Kidney (tissue), 14 donors: ENCODE measurements around the gene RAB7A. TPM values are rescaled to one million over a fixed set of nuclear protein-coding genes. Genes with fewer than 3 reads are reported as not detected.

Experiments used
- DNase-seq, 5 donors: peaks; one replicate each; pipeline ENCODE4 v3.0.0-alpha.2; 2013 to 2020
- FAIRE-seq: peaks from 2 replicates; lab custom pipeline; 2012; peaks lifted over from hg19 to GRCh38; lab: Jason Lieb, UNC
- H3K27ac ChIP-seq, 2 donors: one replicate each; pipeline ENCODE4 v1.7.0; 2013; ENCODE audit warnings: low read depth in 2 of 2, low read length in 2 of 2, inconsistent platforms in 1 of 2
- H3K27me3 ChIP-seq: one replicate; pipeline ENCODE4 v1.7.1; 2013; ENCODE audit warnings: low read length, inconsistent platforms; ENCODE audit not compliant: control insufficient read depth, insufficient read depth
- H3K36me3 ChIP-seq, 3 donors: one replicate each; pipeline versions ENCODE4 v1.7.0 to v1.7.1; 2013; ENCODE audit warnings: low read length in 3 of 3, control low read depth in 1 of 3, inconsistent platforms in 1 of 3; ENCODE audit not compliant: insufficient read depth in 3 of 3, control insufficient read depth in 2 of 3
- H3K4me1 ChIP-seq, 3 donors: one replicate each; pipeline versions ENCODE4 v1.7.0 to v1.7.1; 2013; ENCODE audit warnings: low read length in 3 of 3, inconsistent platforms in 1 of 3, low read depth in 1 of 3; ENCODE audit not compliant: control insufficient read depth in 2 of 3, insufficient read depth in 2 of 3
- H3K4me3 ChIP-seq, 3 donors: one replicate each; pipeline versions ENCODE4 v1.7.0 to v1.8.1; 2013; ENCODE audit warnings: low read length in 3 of 3, control low read depth in 1 of 3, inconsistent platforms in 1 of 3
- H3K9ac ChIP-seq, 3 donors: one replicate each; pipeline versions ENCODE4 v1.7.0 to v1.7.1; 2013; ENCODE audit warnings: low read length in 3 of 3, control low read depth in 1 of 3, inconsistent platforms in 1 of 3
- H3K9me3 ChIP-seq, 3 donors: one replicate each; pipeline versions ENCODE4 v1.7.0 to v1.7.1; 2013; ENCODE audit warnings: low read length in 3 of 3, control low read depth in 1 of 3, inconsistent platforms in 1 of 3; ENCODE audit not compliant: control insufficient read depth in 2 of 3, insufficient read depth in 1 of 3
- intact Hi-C: fragments of 100-400 bp; cut with DNase I; formaldehyde crosslinking; loops from one replicate; pipeline ENCODE4 v1.11.1; 2022
- polyA plus RNA-seq: library from polyadenylated mRNA; stranded (reverse); fragments of 350-450 nt; fragmentation: Illumina TruSeq; extraction: RNeasy Lipid Tissue Mini Kit (QIAGEN cat#74804); gene quantifications from one replicate; pipeline ENCODE4 v1.2.3, GENCODE V29; 2014; ENCODE audit warnings: low read depth, low replicate concordance; ENCODE audit not compliant: insufficient read depth
- total RNA-seq: library from RNA; stranded (reverse); fragmentation: NEBNext Ultra II Directional; extraction: Animal tissue kit (Norgen Biotek cat#: 25700); gene quantifications from one replicate; pipeline ENCODE4 v1.2.1, GENCODE V29; 2021
- TF ChIP-seq, protein P1 (sequence below): IDR thresholded peaks from 3 replicates; pipeline ENCODE4 v1.5.1; 2012; ENCODE audit warnings: mild to moderate bottlenecking, moderate library complexity, borderline replicate concordance; ENCODE audit not compliant: insufficient read depth; ENCODE audit errors: extremely low read depth
- donor health status: control.
- donor health status: control.
- donor health status: control.
- donor health status: control.
- donor health status: control.
- donor health status: DM: yes; HTN: yes; CAD: no.
- donor health status: Normal renal cell carcinoma (clear cell type).

The RAB7A gene
- total and polyA plus RNA-seq, 2 donors from 2014 or later, result 211 to 248 TPM

- no peaks in the 10 kb centered on the region for H3K27me3 ChIP-seq
- no peaks in the 10 kb centered on the region for H3K9me3 ChIP-seq
- H3K36me3 ChIP-seq, result no peaks in the 10 kb centered on the region
- no peak overlapping the region for H3K4me3 ChIP-seq
- FAIRE-seq, result no peak
- no peak overlapping the region for H3K27ac ChIP-seq
- H3K9ac ChIP-seq, result no peak overlapping the region
- intact Hi-C loops, result no loop called here
- peak in 3 of 5 donors; percentile 45 to 62 (median 52) for DNase-seq
- H3K4me1 ChIP-seq, result peaks cover 3 to 30% (median 15%) of the 10 kb centered on the region in 3 donors
- TF ChIP-seq, protein P1, sequence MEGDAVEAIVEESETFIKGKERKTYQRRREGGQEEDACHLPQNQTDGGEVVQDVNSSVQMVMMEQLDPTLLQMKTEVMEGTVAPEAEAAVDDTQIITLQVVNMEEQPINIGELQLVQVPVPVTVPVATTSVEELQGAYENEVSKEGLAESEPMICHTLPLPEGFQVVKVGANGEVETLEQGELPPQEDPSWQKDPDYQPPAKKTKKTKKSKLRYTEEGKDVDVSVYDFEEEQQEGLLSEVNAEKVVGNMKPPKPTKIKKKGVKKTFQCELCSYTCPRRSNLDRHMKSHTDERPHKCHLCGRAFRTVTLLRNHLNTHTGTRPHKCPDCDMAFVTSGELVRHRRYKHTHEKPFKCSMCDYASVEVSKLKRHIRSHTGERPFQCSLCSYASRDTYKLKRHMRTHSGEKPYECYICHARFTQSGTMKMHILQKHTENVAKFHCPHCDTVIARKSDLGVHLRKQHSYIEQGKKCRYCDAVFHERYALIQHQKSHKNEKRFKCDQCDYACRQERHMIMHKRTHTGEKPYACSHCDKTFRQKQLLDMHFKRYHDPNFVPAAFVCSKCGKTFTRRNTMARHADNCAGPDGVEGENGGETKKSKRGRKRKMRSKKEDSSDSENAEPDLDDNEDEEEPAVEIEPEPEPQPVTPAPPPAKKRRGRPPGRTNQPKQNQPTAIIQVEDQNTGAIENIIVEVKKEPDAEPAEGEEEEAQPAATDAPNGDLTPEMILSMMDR, result peak; percentile 27
Measured at GRCh38 chr3:128787256-128788253, 61.6 kb downstream of the RAB7A start.

DNA sequence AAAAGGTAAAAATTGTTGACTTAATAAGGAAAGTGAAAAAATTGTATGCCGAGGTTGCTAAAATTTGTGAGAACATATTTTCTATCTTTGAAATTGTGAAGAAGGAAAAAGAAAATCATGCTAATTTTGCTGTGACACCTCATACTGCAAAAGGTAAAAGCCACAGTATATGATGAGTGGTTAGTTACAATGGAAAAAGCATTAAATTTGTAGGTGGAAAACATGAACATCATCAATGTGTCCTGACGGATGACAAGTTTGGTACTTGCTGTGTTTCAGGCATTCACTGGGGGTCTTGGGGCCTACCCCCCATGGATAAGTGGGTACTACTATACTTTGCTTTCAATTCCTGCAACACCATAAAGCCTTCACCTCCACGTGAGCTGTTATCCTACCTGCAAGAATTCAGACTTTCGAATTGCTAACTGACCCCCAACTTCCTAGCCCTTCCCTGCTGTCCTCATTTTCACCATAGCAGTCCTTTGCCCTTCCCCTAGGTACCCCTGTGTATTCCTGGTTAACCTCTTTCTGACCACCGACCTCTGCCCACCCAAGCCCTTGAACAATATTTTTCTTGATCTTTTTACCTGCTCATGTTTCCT, 62.4 kb downstream of the RAB7A start:
- intact Hi-C loops, result no loop called here
- H3K9me3 ChIP-seq, result no peaks in the 10 kb centered on the region
- no peaks in the 10 kb centered on the region for H3K27me3 ChIP-seq
- FAIRE-seq, result no peak
- H3K27ac ChIP-seq, result no peak overlapping the region
- TF ChIP-seq, protein P1, result no peak
- H3K4me3 ChIP-seq, result no peak overlapping the region
- peaks cover 0 to 28% (median 11%) of the 10 kb centered on the region in 3 donors for H3K4me1 ChIP-seq
- H3K9ac ChIP-seq, result no peak overlapping the region
- no peaks in the 10 kb centered on the region for H3K36me3 ChIP-seq
- DNase-seq, result no peak

GRCh38 chr3:128794067-128794768, 68.2 kb downstream of the RAB7A start:
- DNase-seq, result no peak
- TF ChIP-seq, protein P1, result no peak
- peaks cover 10 to 22% (median 12%) of the 10 kb centered on the region in 3 donors for H3K36me3 ChIP-seq
- H3K9me3 ChIP-seq, result no peaks in the 10 kb centered on the region
- intact Hi-C loops, result no loop called here
- no peak overlapping the region for H3K4me3 ChIP-seq
- no peak for FAIRE-seq
- H3K4me1 ChIP-seq, result peaks cover 0 to 2% (median 0%) of the 10 kb centered on the region in 3 donors
- H3K27ac ChIP-seq, result no peak overlapping the region
- H3K9ac ChIP-seq, result no peak overlapping the region
- H3K27me3 ChIP-seq, result no peaks in the 10 kb centered on the region
